GM04503 (cell line): ENCODE results near the gene NELL2.
A peak's percentile ranks its signal among the peaks of the same experiment; 100 is the strongest.

ENCODE experiments used
- DNase-seq: peaks from one replicate; pipeline ENCODE4 v3.0.0-alpha.2; 2012; ENCODE audit warnings: low read depth

NELL2 gene

GRCh38 chr12:44532940-44533339 is 343.2 kb downstream of the NELL2 start:
- DNase-seq = no peak

DNA sequence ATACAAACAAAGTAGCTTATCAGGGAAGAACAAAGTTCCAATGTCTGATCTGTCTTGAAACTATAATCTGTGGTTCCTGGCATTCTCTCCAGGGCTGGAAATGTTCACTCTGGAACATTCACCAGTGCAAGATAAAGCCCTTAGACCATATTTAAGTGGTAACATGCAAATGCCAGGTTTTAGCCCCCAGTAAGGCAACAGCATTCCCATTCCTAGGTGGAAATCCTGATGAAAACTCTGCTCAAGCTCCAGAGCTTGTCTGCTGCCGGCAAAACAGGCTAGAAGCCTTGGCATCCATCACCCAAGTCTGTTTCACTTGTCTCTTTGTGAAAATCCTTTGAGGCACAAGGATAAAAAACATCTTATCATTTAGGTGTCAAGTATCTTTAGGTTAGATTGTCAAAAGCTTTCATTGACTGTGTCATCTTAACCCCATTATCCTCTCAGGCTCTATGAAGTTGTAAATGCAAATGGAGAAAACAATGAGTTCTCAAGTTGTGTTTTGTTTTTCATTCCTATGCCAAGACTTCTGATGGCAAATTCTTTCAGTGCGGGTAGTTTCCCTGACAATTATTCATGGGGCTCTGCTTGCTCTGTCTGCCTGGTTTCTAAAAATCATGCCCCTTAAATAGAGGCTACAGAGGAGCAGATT is 344.7 kb downstream of the NELL2 start:
- DNase-seq = no peak

GRCh38 chr12:44526655-44527182 is 349.4 kb downstream of the NELL2 start:
- no peak for DNase-seq

- no peak for DNase-seq
Observed at GRCh38 chr12:44525806-44526654, 350.1 kb downstream of the NELL2 start.

GRCh38 chr12:44523828-44524227 is 352.3 kb downstream of the NELL2 start:
- no peak for DNase-seq

DNA sequence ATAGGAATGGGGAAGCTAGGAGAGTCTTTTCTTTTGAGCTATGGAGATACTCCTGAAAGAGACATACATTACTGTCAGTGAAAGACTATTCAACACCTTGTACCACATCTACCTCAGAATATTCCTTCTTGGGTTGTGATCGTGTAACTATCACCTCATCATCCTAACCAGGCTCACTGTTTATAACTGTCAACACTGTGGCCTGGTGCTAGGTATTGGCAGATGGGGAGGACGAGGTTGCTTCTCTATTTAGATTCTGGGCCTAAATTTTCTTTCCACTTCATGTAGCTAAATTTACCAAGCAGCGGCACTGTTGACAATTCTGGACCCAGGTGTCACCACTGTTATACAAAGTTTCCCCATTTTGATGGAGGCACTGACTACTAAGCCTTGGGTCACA is 354.4 kb downstream of the NELL2 start:
- no peak for DNase-seq

- no peak for DNase-seq
Observed at GRCh38 chr12:44519931-44520330, 356.2 kb downstream of the NELL2 start.

DNA sequence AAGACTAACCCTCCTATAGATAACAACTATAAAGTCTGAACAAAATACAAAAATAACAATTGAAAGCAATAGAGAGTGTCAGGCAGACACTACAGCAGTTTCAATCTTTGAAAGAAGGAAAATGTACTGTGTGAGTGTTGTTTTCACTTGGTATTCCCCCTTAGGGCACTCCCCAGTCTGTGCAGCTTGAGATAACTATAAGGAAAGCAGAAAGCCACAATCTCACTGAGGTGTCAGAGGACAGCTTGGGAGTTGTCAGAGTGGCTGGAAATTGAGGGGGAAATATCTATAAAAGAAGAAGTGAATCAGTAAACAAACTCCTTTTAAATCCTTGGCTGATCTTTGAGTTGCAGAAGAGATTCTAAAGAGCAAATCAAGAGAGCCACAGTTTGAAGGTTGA is 364.8 kb downstream of the NELL2 start:
- no peak for DNase-seq

DNA sequence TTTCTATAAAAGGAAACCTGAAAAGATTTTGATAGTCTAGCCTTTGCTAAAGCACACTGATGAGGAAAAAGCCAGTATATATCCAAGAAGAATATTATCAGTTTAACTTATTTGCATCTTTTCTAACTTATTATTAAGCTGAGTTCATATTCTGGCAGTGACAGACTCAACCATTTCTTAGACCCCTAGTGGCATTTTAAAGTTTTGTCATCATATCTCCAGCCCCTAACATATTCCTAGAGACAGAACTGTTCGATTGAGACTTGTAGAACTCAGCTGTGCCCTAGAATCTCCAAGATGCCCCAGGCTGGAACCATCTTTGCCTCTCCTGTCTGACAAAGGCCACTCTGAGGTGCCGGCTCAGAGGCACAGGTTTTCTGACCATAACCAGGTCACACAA is 365.6 kb downstream of the NELL2 start:
- no peak for DNase-seq

- DNase-seq = no peak
Observed at GRCh38 chr12:44510076-44510475, 366.0 kb downstream of the NELL2 start.

DNA sequence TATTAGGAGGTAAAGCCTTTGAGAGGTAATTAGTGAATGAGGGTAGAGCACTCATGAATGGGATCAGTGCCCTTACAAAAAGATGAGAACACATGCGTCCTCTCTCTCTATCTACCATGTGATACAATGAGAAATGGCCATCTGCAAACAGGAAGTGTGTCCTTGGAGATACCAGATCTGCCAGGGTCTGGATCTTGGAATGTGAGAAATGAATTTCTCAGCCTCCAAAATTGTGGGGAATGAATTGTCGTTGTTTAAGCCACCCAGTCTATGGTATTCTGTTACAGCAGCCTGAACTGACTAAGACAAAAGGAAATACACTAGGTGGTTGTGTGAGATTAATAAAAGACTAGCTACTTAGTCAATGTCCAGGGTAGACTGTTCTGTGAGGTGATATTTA is 366.6 kb downstream of the NELL2 start:
- DNase-seq = peak; percentile 11

GRCh38 chr12:44507461-44507860 is 368.7 kb downstream of the NELL2 start:
- no peak for DNase-seq

GRCh38 chr12:44504799-44505198 is 371.3 kb downstream of the NELL2 start:
- DNase-seq = no peak

GRCh38 chr12:44503329-44503728 is 372.8 kb downstream of the NELL2 start:
- DNase-seq = no peak

- DNase-seq = no peak
Observed at GRCh38 chr12:44502681-44503080, 373.4 kb downstream of the NELL2 start.

DNA sequence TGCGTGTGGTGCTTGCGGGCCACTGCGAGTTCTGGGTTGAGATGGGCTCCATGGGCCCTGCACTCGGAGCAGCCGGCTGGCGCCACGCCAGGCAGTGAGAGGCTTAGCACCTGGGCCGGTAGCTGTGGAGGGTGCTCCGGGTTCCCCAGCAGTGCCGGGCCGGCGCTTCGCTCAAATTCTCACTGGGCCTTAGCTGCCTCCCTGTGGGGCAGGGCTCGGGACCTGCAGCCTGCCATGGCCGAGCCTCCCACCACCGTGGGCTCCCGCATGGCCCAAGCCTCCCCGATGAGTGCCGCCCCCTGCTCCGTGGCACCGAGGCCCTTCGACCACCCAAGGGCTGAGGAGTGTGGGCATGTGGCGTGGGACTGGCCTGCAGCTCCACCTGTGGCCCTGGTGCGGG is 375.7 kb downstream of the NELL2 start:
- no peak for DNase-seq

- DNase-seq = no peak
Observed at GRCh38 chr12:44497044-44497443, 379.1 kb downstream of the NELL2 start.

- DNase-seq = no peak
Observed at GRCh38 chr12:44490181-44490580, 385.9 kb downstream of the NELL2 start.

DNA sequence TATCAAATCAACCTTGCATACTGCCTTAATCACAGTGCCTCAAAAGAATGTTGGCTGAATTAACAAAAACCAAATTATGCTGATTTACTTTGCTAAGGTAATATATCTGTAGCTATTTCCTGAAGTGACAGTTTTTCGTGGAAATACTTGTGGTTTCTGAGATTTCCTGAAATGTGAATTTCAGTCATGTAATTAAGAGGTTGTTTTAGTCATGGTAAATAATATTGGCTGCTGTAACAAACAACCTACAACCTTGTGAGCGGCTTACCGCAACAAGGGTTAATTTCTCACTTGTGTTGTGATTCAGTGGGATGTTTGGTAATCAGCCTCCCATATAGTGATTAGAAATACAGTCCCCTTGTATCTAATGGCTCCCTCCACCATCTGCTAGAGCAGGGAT is 387.9 kb downstream of the NELL2 start:
- no peak for DNase-seq

DNA sequence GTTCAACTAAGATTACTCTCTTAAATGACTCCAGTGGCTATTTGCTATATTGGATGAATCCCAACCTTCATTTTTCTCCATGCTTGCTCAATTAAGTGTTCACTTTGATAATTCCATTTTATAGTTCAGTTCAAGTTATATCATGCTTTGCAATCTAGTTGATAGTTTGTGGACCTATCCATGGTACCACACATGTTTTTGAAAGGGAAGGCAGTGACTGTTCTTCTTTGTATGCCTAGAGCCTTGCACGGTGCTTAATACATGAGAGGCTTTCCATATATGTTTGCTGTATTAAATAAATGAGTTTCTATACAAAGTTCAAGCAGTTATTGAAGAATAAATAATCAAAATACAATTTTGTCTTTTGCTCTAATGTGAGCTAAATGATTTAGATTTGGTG is 391.3 kb downstream of the NELL2 start:
- no peak for DNase-seq

DNA sequence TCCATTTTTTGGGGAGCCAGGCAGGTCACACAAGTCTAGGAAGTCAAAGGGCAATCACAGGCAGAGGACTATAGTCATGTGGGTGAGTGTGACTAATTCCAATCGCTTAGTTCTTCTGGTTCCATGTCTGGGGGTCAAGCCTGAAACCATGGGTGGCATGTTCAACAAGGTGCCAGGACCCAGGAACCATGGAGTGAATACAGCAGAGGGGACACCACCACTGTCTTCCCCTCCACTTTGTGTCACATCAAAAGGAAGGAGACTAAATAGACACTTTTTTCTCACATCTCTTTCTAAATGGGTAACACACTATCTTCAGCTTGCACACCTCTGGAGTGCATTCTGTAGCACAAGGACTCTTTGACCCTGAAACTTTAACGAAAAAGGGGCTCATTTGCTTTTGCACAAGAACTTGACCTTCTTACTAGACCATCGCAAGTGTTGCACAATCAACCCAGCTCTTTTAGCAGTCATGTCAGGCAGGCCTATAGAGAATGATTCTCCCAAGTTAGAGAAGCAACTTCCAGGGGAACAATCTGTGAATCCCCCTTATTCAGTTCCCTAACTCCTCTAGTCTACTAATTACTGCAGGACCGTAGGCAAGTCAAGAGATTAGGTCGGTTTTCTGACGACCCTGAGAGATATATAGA is 398.7 kb downstream of the NELL2 start:
- no peak for DNase-seq

DNA sequence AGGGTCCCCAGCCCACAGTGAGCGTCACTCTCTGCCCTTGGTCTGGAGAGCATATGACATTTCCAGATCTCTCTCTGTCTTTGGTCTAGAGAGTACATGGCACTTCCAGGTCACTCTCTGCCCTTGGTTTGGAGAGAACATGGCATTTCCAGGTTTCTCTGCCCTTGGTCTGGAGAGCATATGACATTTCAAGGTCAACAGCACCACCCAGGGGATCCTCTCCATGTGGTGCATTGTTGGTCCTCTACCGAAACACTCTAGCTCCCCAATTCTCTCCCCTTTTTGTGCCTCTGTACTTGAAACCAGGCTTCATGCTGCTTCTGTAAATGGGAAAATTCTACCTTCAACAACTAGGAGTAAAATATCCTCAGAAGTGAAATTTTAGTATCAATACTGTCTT is 399.4 kb downstream of the NELL2 start:
- DNase-seq = no peak

- no peak for DNase-seq
Observed at GRCh38 chr12:44465139-44465538, 411.0 kb downstream of the NELL2 start.
